ENCODE results near the gene GRID1. TPM values are rescaled to one million over a fixed set of nuclear protein-coding genes. Genes with fewer than 3 reads are reported as not detected.
"Not testable (repeated sequence)": the region's sequence is repeated elsewhere in the genome, so short reads cannot be mapped to it uniquely, and the experiment has no call there.

The GRID1 gene
- total RNA-seq, 2 donors from 2014 or later, result 0.27 to 0.85 TPM

DNA sequence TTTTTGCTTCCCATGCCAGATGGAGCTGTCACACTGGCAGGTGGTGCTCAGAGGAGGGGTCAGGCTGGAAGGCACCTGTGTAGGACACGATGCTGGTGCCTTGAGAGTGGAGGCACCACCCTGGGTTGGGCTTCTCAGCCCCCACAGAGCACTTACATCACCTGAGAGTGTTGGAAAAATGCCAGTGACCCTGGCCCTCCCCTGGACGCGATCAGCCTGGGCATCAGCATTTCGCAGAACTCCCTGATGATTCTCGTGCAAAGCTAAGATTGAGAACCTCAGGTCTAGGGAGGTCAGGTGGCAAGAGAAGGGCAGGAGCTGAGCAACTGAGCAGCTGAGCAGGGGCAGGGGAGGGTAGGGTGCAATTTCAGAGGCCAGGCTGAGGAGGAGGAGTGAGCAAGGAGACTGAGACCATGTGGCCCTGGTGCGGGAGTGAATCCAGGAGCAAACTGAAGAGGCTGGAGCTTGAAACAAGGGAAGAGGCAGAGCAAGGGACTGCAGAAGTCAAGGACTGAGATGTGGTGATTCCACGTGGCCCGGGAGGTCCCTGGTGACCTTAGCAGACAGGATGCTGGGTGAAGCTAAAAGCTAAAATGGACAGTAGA is 24.7 kb upstream of the GRID1 start:
- DNase-seq (ENCODE audit: low spot score), result no peak
- Histone ChIP-seq H3K27ac (no peak overlapping the region), H3K4me1 (ENCODE audit: control insufficient read depth in 1 of 2, low read depth in 2 of 2) (peaks cover 6 to 10% of the 10 kb centered on the region in 2 donors), H3K36me3 (no peaks in the 10 kb centered on the region), H3K9me3 (no peaks in the 10 kb centered on the region), H3K4me3 (no peak overlapping the region), H3K27me3 (replicated peaks; ENCODE audit: insufficient read depth) (no peaks in the 10 kb centered on the region)
- TF ChIP-seq, protein P1, sequence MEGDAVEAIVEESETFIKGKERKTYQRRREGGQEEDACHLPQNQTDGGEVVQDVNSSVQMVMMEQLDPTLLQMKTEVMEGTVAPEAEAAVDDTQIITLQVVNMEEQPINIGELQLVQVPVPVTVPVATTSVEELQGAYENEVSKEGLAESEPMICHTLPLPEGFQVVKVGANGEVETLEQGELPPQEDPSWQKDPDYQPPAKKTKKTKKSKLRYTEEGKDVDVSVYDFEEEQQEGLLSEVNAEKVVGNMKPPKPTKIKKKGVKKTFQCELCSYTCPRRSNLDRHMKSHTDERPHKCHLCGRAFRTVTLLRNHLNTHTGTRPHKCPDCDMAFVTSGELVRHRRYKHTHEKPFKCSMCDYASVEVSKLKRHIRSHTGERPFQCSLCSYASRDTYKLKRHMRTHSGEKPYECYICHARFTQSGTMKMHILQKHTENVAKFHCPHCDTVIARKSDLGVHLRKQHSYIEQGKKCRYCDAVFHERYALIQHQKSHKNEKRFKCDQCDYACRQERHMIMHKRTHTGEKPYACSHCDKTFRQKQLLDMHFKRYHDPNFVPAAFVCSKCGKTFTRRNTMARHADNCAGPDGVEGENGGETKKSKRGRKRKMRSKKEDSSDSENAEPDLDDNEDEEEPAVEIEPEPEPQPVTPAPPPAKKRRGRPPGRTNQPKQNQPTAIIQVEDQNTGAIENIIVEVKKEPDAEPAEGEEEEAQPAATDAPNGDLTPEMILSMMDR (IDR thresholded peaks at IDR 0.05), result no peak
- ATAC-seq (ENCODE audit: insufficient number of reproducible peaks, low FRiP score, low read depth), result no peak

DNA sequence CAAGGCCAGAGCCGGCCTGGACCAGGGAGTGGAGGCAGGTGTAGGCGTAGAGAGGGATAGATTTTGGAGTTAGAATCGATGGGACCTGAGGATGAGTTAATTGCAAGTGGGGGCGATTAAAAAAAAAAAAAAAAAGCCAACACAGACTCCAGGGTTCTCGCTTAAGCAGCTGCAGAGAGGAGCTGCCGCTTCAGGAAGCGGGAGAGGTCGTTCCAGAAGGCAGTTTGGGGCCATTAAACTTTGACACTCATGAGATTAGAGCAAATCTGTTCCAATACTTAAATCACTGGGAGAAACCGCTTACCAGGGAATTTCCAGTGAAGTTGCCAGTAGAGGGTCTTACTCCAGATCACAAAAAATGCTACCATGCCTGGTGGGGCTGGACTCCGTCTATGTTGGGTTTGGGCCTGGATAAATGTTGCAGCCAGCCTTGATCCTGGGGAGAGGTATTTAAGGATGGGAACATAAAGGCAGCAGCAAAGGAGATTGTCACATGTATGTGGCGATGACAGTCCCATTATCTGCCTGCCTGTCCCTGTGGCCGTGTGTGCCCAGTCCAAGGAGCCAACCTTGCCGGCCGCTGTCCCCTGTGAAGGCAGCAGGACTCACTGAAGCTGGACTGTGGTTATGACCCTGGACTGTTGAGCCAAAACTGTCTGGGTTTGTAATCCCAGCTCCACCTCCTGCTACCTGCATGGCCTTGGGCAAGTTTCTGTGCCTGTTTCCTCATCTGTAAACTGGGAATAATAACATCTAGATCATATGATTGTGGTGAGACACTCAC is 23.9 kb upstream of the GRID1 start:
- TF ChIP-seq, protein P1 (IDR thresholded peaks at IDR 0.05), result no peak
- no peaks in the 10 kb centered on the region for H3K36me3 ChIP-seq
- H3K9me3 ChIP-seq, result no peaks in the 10 kb centered on the region
- no peak overlapping the region for H3K4me3 ChIP-seq
- no peaks in the 10 kb centered on the region for H3K27me3 ChIP-seq (replicated peaks; ENCODE audit: insufficient read depth)
- peaks cover 6 to 10% of the 10 kb centered on the region in 2 donors for H3K4me1 ChIP-seq (ENCODE audit: control insufficient read depth in 1 of 2, low read depth in 2 of 2)
- ATAC-seq (ENCODE audit: insufficient number of reproducible peaks, low FRiP score, low read depth) (no peak), DNase-seq (ENCODE audit: low spot score) (no peak)
- no peak overlapping the region for H3K27ac ChIP-seq

DNA sequence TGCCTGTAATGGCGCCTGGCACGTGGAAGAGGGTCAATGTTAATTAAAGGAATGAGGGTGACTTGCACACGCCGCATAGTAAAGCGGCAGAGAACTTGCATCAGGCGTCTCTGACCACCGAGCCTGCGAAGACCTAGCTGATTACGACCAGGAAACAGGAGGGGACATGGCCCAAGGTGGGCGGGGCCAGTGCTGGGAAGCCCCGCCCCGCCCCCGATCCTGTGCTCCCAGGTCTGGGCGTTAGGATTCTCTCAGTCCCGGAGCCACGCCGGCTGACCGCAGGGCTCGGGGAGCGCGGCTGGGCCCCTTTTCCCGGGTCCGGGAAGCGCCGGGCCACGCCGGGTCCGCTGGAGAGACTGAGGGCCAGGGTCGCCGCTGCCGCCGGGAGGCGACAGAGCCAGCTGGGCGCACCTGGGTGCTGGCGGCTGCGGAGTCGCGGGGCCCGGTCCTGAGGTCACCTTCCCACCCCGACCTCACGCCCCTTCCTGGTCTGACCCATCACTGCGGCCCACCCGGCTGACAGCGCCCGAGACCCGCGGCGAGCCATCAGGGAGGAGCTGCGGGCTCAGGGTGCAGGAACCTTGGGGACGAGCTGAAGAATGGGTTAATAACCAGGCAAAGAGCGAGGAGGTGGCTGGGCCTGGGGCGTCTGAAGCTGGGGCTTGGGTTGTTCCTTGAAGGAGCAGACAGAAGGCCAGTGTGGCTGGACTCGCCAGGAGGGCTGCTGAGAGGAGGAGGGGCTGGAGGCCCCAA is 23.0 kb upstream of the GRID1 start:
- Histone ChIP-seq H3K4me1 (ENCODE audit: control insufficient read depth in 1 of 2, low read depth in 2 of 2) (peaks cover 6 to 10% of the 10 kb centered on the region in 2 donors), H3K36me3 (no peaks in the 10 kb centered on the region), H3K4me3 (peak overlapping the region; percentile 57), H3K9me3 (no peaks in the 10 kb centered on the region), H3K27me3 (replicated peaks; ENCODE audit: insufficient read depth) (no peaks in the 10 kb centered on the region), H3K27ac (no peak overlapping the region)
- TF ChIP-seq, protein P1 (IDR thresholded peaks at IDR 0.05), result no peak
- ATAC-seq (ENCODE audit: insufficient number of reproducible peaks, low FRiP score, low read depth) (no peak), DNase-seq (ENCODE audit: low spot score) (no peak)

DNA sequence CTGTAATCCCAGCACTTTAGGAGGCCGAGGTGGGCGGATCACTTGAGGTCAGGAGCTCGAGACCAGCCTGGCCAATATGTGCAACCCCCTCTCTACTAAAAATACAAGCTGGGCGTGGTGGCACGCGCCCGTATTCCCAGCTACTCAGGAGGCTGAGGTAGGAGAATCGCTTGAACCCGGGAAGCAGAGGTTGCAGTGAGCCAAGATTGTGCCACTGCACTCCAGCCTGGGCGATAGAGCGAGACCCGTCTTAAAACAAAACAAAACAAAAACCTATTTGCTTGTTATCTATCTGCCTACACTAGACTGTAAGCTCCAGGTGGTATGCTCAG is 22.5 kb upstream of the GRID1 start:
- not testable (repeated sequence) for H3K36me3 ChIP-seq; DNase-seq (ENCODE audit: low spot score); ATAC-seq (ENCODE audit: insufficient number of reproducible peaks, low FRiP score, low read depth); H3K4me1 ChIP-seq (ENCODE audit: control insufficient read depth in 1 of 2, low read depth in 2 of 2); H3K27me3 ChIP-seq (replicated peaks; ENCODE audit: insufficient read depth); H3K9me3 ChIP-seq; H3K27ac ChIP-seq
- peak overlapping the region; percentile 57 for H3K4me3 ChIP-seq

DNA sequence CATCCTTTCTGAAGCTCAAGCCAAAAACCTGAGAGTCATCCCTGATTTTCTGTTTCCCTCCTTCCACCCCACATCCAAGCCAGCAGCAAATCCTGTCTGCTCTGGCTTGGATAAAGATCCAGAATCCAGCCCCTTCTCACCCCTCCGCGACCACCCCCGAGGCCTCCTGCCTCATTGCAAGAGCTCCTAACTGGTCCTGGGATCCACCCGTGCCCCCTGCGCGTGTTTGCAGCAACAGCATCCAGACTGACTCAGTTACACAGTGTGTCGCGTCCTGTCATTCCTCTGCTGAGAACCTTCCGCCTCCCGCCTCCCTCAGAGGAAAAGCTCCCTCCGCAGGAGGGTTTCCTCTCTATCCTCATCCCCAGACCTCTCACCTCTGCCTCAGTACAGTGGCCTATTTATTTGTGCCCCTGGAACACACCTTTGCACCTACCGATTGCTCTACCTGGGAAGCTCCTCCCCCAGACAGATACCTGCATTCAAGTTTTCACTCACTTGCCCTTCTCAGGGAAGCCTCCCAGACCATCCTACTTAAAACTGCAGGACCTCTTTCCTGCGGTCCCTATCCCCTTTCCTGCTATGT is 21.6 kb upstream of the GRID1 start:
- Histone ChIP-seq H3K4me1 (ENCODE audit: control insufficient read depth in 1 of 2, low read depth in 2 of 2) (peaks cover 6 to 10% of the 10 kb centered on the region in 2 donors), H3K9me3 (no peaks in the 10 kb centered on the region), H3K27ac (no peak overlapping the region), H3K36me3 (no peaks in the 10 kb centered on the region), H3K27me3 (replicated peaks; ENCODE audit: insufficient read depth) (no peaks in the 10 kb centered on the region), H3K4me3 (no peak overlapping the region)
- DNase-seq (ENCODE audit: low spot score) (no peak), ATAC-seq (ENCODE audit: insufficient number of reproducible peaks, low FRiP score, low read depth) (no peak)
- TF ChIP-seq, protein P1 (IDR thresholded peaks at IDR 0.05), result no peak
